Esophagus (tissue), 2 donors: ENCODE data around the gene LENG1. TPM values are rescaled to one million over a fixed set of nuclear protein-coding genes. Genes with fewer than 3 reads are reported as not detected.
"Not testable (repeated sequence)": the region's sequence is repeated elsewhere in the genome, so short reads cannot be mapped to it uniquely, and the experiment has no call there.

Experiments
- H3K27ac ChIP-seq, 2 donors: one replicate each; pipeline ENCODE4 v1.5.1; 2013; ENCODE audit warnings: low read depth in 2 of 2, mild to moderate bottlenecking in 2 of 2, inconsistent platforms in 1 of 2, low read length in 1 of 2, moderate library complexity in 1 of 2
- H3K27me3 ChIP-seq, 2 donors: one replicate each; pipeline ENCODE4 v1.6.1; 2013; ENCODE audit warnings: low read length in 2 of 2, control low read depth in 1 of 2, mild to moderate bottlenecking in 1 of 2; ENCODE audit not compliant: insufficient read depth in 2 of 2, control insufficient read depth in 1 of 2
- H3K36me3 ChIP-seq, 2 donors: one replicate each; pipeline ENCODE4 v1.6.1; 2013; ENCODE audit warnings: low read length in 1 of 2; ENCODE audit not compliant: control insufficient read depth in 2 of 2, insufficient read depth in 2 of 2
- H3K4me1 ChIP-seq, 2 donors: one replicate each; pipeline ENCODE4 v1.6.1; 2013; ENCODE audit warnings: low read length in 1 of 2; ENCODE audit not compliant: control insufficient read depth in 2 of 2, insufficient read depth in 2 of 2
- H3K4me3 ChIP-seq, 2 donors: one replicate each; pipeline ENCODE4 v1.5.1; 2013; ENCODE audit warnings: low read length in 2 of 2, mild to moderate bottlenecking in 2 of 2, low read depth in 1 of 2, moderate library complexity in 1 of 2
- H3K9me3 ChIP-seq, 2 donors: one replicate each; pipeline ENCODE4 v1.6.1; 2013; ENCODE audit warnings: mild to moderate bottlenecking in 2 of 2, low read depth in 1 of 2, low read length in 1 of 2, moderate library complexity in 1 of 2; ENCODE audit not compliant: control insufficient read depth in 2 of 2, insufficient read depth in 1 of 2
- WGBS, 2 donors: extraction: QIAGEN DNeasy Blood & Tissue Kit; methylation state at CpG; one replicate each; pipeline ENCODE4 v1.1.7; 2013; 5-methylcytosine and 5-hydroxymethylcytosine counted together
- polyA plus RNA-seq, 2 donors: library from polyadenylated mRNA; stranded (reverse); fragments of 200-250 nt; gene quantifications; one replicate each; pipeline ENCODE4 v1.2.3, GENCODE V29; 2013
- donor health status: healthy with polysubstance abuse.
- donor health status: Bipolar disorder and iron deficiency.

LENG1 gene
- polyA plus RNA-seq, 2 donors, result 4.9 to 7.0 TPM

GRCh38 chr19:54201980-54202379 lies 42.5 kb upstream of the LENG1 start:
- Histone ChIP-seq H3K27ac (no peak overlapping the region), H3K27me3 (no peaks in the 10 kb centered on the region), H3K36me3 (peaks cover 18 to 27% of the 10 kb centered on the region in 2 donors), H3K4me1 (peaks cover 11% of the 10 kb centered on the region in 2 donors), H3K4me3 (peak overlapping the region in 1 of 2 donors; percentile 87), H3K9me3 (no peaks in the 10 kb centered on the region)
- 50 to 62% methylated on average over 13 of the region's 13 CpGs for WGBS, 2 donors

- peaks cover 8 to 11% of the 10 kb centered on the region in 2 donors for H3K4me1 ChIP-seq
- WGBS, 2 donors, result 1 to 2% methylated on average over 28 of the region's 28 CpGs
- peaks cover 10 to 19% of the 10 kb centered on the region in 2 donors for H3K36me3 ChIP-seq
- H3K27me3 ChIP-seq, result no peaks in the 10 kb centered on the region
- no peaks in the 10 kb centered on the region for H3K9me3 ChIP-seq
- peak overlapping the region; percentile 93 to 99 for H3K27ac ChIP-seq
- H3K4me3 ChIP-seq, result peak overlapping the region; percentile 69 to 87
Measured at GRCh38 chr19:54201172-54201701, 41.7 kb upstream of the LENG1 start.

- Histone ChIP-seq H3K4me1 (peaks cover 5 to 10% of the 10 kb centered on the region in 2 donors), H3K4me3 (no peak overlapping the region), H3K27me3 (no peaks in the 10 kb centered on the region), H3K9me3 (no peaks in the 10 kb centered on the region), H3K27ac (no peak overlapping the region), H3K36me3 (peaks cover 6 to 8% of the 10 kb centered on the region in 2 donors)
- WGBS, 2 donors, result 95 to 96% methylated on average over 16 of the region's 16 CpGs
Measured at GRCh38 chr19:54199401-54199800, 39.9 kb upstream of the LENG1 start.

- no peaks in the 10 kb centered on the region for H3K9me3 ChIP-seq
- H3K27me3 ChIP-seq, result no peaks in the 10 kb centered on the region
- H3K27ac ChIP-seq, result no peak overlapping the region
- H3K4me3 ChIP-seq, result no peak overlapping the region
- peaks cover 0 to 5% of the 10 kb centered on the region in 2 donors for H3K36me3 ChIP-seq
- peaks cover under 1 to 5% of the 10 kb centered on the region in 2 donors for H3K4me1 ChIP-seq
- 69% methylated on average over 3 of the region's 3 CpGs for WGBS, 2 donors
Measured at GRCh38 chr19:54197121-54197520, 37.6 kb upstream of the LENG1 start.

- Histone ChIP-seq H3K9me3 (no peaks in the 10 kb centered on the region), H3K36me3 (peaks cover 0 to 5% of the 10 kb centered on the region in 2 donors), H3K27me3 (no peaks in the 10 kb centered on the region), H3K4me1 (peaks cover 2 to 5% of the 10 kb centered on the region in 2 donors), H3K27ac (no peak overlapping the region), H3K4me3 (no peak overlapping the region)
- WGBS, 2 donors, result 90 to 96% methylated on average over 7 of the region's 7 CpGs
Measured at GRCh38 chr19:54196536-54196935, 37.0 kb upstream of the LENG1 start.

DNA sequence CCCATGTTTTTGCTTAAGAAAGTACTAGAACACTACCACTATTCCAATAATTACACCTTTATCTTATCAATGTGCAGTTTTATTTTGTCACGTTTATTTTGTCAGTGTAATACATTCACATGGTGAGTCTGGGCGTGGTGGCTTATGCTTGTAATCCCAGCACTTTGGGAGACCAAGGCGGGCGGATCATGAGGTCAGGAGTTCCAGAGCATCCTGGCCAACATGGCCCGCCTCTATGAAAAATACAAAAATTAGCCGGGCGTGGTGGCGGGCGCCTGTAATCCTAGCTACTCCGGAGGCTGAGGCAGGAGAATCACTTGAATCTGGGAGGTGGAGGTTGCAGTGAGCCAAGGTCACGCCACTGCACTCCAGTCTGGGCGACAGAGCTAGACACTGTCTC lies 34.9 kb upstream of the LENG1 start:
- H3K27ac ChIP-seq, H3K27me3 ChIP-seq, H3K36me3 ChIP-seq, H3K4me3 ChIP-seq, H3K9me3 ChIP-seq, H3K4me1 ChIP-seq: not testable (repeated sequence)
- 91 to 95% methylated on average over 12 of the region's 12 CpGs for WGBS, 2 donors

DNA sequence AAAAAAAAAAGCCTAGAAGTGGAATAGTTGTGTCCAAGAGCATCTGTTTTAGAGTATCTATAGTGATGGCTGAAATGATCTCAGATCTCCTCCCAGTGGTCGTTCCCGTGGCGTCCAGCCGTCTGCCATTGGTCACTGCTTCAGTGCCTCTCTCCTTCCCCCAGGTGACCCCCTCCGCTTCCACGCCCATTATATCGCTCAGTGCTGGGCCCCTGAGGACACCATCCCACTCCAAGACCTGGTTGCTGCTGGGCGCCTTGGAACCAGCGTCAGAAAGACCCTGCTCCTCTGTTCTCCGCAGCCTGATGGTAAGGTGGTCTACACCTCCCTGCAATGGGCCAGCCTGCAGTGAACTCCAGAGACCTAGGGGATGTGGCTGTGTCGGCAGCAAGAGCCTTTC lies 33.5 kb upstream of the LENG1 start:
- H3K9me3 ChIP-seq, result no peaks in the 10 kb centered on the region
- H3K27ac ChIP-seq, result no peak overlapping the region
- no peaks in the 10 kb centered on the region for H3K27me3 ChIP-seq
- WGBS, 2 donors, result 91 to 92% methylated on average over 11 of the region's 11 CpGs
- peaks cover 0 to 5% of the 10 kb centered on the region in 2 donors for H3K36me3 ChIP-seq
- peaks cover 2 to 11% of the 10 kb centered on the region in 2 donors for H3K4me1 ChIP-seq
- H3K4me3 ChIP-seq, result no peak overlapping the region

DNA sequence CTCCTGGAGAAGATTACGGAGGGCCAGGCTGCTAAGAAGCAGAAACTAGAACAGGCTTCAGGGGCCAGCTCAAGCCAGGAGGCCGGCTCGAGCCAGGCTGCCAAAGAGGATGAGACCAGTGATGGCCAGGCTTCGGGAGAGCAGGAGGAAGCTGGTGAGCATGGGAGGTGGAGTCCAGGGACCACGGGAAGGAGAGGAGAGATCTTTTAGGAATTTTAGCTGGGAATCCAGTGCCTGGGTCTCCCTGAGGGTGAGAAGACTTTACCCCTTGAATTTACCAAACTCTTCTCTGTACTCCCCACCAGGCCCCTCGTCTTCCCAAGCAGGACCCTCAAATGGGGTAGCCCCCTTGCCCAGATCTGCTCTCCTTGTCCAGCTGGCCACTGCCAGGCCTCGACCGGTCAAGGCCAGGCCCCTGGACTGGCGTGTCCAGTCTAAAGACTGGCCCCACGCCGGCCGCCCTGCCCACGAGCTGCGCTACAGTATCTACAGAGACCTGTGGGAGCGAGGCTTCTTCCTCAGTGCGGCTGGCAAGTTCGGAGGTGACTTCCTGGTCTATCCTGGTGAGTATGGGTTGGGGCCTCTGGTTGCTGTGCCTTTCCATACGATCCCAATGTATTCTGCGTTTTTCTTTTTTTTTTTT lies 32.4 kb upstream of the LENG1 start:
- WGBS, 2 donors, result 58 to 62% methylated on average over 19 of the region's 19 CpGs
- peaks cover 0 to 5% of the 10 kb centered on the region in 2 donors for H3K36me3 ChIP-seq

GRCh38 chr19:54191011-54191810 lies 31.7 kb upstream of the LENG1 start, which contains the start of gene TSEN34:
TSEN34 (plus strand) TSS chr19:54191308; CDS start chr19:54191365, 57 bp downstream.
- Histone ChIP-seq H3K27me3 (no peaks in the 10 kb centered on the region), H3K27ac (peak within 1 kb of the TSS; percentile 99), H3K4me3 (peak within 1 kb of the TSS; percentile 74 to 78), H3K9me3 (no peaks in the 10 kb centered on the region), H3K4me1 (peaks cover 2 to 11% of the 10 kb centered on the region in 2 donors), H3K36me3 (peaks cover 0 to 8% of the 10 kb centered on the region in 2 donors)
- WGBS, 2 donors, result 1% methylated on average over 76 to 77 of the region's 77 CpGs

More for the DNA sequence above, 32.4 kb upstream of the LENG1 start:
- Histone ChIP-seq H3K4me1 (peaks cover 2 to 11% of the 10 kb centered on the region in 2 donors), H3K4me3 (peak overlapping the region; percentile 74 to 78), H3K27ac (peak overlapping the region; percentile 99), H3K9me3 (no peaks in the 10 kb centered on the region), H3K27me3 (no peaks in the 10 kb centered on the region)
